Retinal pigment epithelial cell (primary cell): Measurements from ENCODE around the gene SEMA3D.

ENCODE experiments used
- DNase-seq: peaks from one replicate; pipeline ENCODE4 v3.0.0-alpha.2; 2010; ENCODE audit warnings: low read depth
- H3K4me3 ChIP-seq: 2 replicates; pipeline ENCODE4 v1.5.1; 2011; ENCODE audit warnings: mild to moderate bottlenecking, low read length, control low read depth, moderate library complexity
- TF ChIP-seq, protein P1 (sequence below): conservative IDR thresholded peaks from 2 replicates; pipeline ENCODE4 v1.5.1; 2011; ENCODE audit warnings: low read depth, low read length, control low read depth, inconsistent platforms

The SEMA3D gene

GRCh38 chr7:84970670-84971069 is 216.2 kb downstream of the SEMA3D start:
- DNase-seq: no peak
- TF ChIP-seq, protein P1, sequence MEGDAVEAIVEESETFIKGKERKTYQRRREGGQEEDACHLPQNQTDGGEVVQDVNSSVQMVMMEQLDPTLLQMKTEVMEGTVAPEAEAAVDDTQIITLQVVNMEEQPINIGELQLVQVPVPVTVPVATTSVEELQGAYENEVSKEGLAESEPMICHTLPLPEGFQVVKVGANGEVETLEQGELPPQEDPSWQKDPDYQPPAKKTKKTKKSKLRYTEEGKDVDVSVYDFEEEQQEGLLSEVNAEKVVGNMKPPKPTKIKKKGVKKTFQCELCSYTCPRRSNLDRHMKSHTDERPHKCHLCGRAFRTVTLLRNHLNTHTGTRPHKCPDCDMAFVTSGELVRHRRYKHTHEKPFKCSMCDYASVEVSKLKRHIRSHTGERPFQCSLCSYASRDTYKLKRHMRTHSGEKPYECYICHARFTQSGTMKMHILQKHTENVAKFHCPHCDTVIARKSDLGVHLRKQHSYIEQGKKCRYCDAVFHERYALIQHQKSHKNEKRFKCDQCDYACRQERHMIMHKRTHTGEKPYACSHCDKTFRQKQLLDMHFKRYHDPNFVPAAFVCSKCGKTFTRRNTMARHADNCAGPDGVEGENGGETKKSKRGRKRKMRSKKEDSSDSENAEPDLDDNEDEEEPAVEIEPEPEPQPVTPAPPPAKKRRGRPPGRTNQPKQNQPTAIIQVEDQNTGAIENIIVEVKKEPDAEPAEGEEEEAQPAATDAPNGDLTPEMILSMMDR: no peak
- H3K4me3 ChIP-seq: no peak overlapping the region

- no peak overlapping the region for H3K4me3 ChIP-seq
- peak; percentile 61 for DNase-seq
- TF ChIP-seq, protein P1: no peak
Observed at GRCh38 chr7:84953234-84953633, 233.6 kb downstream of the SEMA3D start.

- H3K4me3 ChIP-seq: no peak overlapping the region
- DNase-seq: no peak
- TF ChIP-seq, protein P1: no peak
Observed at GRCh38 chr7:84950836-84951235, 236.0 kb downstream of the SEMA3D start.

- DNase-seq: no peak
- TF ChIP-seq, protein P1: no peak
- no peak overlapping the region for H3K4me3 ChIP-seq
Observed at GRCh38 chr7:84949501-84949900, 237.4 kb downstream of the SEMA3D start.

- no peak overlapping the region for H3K4me3 ChIP-seq
- DNase-seq: no peak
- TF ChIP-seq, protein P1: no peak
Observed at GRCh38 chr7:84949067-84949466, 237.8 kb downstream of the SEMA3D start.

DNA sequence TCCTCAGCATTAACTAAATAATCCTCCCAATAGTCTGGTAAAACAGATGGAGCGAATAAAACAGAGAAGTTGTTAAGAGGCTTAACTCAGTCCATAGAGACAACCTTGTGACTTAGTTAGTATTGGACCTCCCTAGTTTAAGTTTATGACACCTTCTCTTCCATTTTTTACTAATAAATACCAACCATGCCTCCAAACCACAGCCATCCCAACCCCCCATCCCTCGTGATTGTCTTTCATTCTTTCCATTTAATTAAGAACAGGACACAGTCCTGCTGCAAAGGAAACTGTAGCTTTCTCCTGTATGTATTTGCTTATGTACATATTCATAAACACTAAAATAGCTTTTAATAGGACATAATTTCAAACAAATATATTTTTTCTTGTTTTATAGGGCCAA is 238.2 kb downstream of the SEMA3D start:
- TF ChIP-seq, protein P1: no peak
- H3K4me3 ChIP-seq: no peak overlapping the region
- peak; percentile 75 for DNase-seq

- TF ChIP-seq, protein P1: no peak
- DNase-seq: no peak
- no peak overlapping the region for H3K4me3 ChIP-seq
Observed at GRCh38 chr7:84946549-84946948, 240.3 kb downstream of the SEMA3D start.
